Activated CD4-positive, alpha-beta T cell treated with anti-CD3 and anti-CD28 coated beads, Interleukin-2, amount 10 ng/mL, durations not matched to agents 24 days and 14 days (primary cell): ENCODE data around the gene PPHLN1. TPM values are rescaled to one million over a fixed set of nuclear protein-coding genes. Genes with fewer than 3 reads are reported as not detected.
"Not testable (repeated sequence)": the region's sequence is repeated elsewhere in the genome, so short reads cannot be mapped to it uniquely, and the experiment has no call there.

Experiments
- DNase-seq: peaks from one replicate; pipeline ENCODE4 v3.0.0; 2022
- H3K27ac Mint-ChIP-seq: one replicate; pipeline ENCODE4 v1.8.0; 2022; ENCODE audit warnings: mild to moderate bottlenecking, mixed read lengths
- H3K27me3 Mint-ChIP-seq: one replicate; pipeline ENCODE4 v1.8.0; 2022; ENCODE audit warnings: mixed read lengths
- H3K36me3 Mint-ChIP-seq: one replicate; pipeline ENCODE4 v1.8.0; 2022; ENCODE audit warnings: low read depth, mild to moderate bottlenecking, mixed read lengths
- H3K4me1 Mint-ChIP-seq: one replicate; pipeline ENCODE4 v1.8.0; 2021; ENCODE audit warnings: mixed read lengths
- H3K4me3 Mint-ChIP-seq: one replicate; pipeline ENCODE4 v1.8.0; 2022; ENCODE audit warnings: mild to moderate bottlenecking, moderate library complexity, mixed read lengths
- H3K9me3 Mint-ChIP-seq: one replicate; pipeline ENCODE4 v1.8.0; 2021; ENCODE audit warnings: mixed read lengths
- intact Hi-C: fragments of 100-400 bp; cut with micrococcal nuclease; formaldehyde crosslinking; loops from one replicate; pipeline ENCODE4 v1.15.1; 2023
- total RNA-seq: library from RNA; stranded (reverse); gene quantifications from 2 replicates; pipeline ENCODE4 v1.2.3, GENCODE V29; 2022

PPHLN1 gene
- total RNA-seq, 1 donor from 2014 or later = 92.3 TPM

GRCh38 chr12:42332301-42333285 is 6.6 kb downstream of the PPHLN1 start:
- H3K27me3 Mint-ChIP-seq = no peaks in the 10 kb centered on the region
- DNase-seq = peak; percentile 77
- intact Hi-C loops = loop anchor here (1.0 kb wide), 1 partner anchor 201 kb away; no protein-coding TSS in a partner anchor
- H3K36me3 Mint-ChIP-seq = peaks cover 19% of the 10 kb centered on the region
- H3K9me3 Mint-ChIP-seq = no peaks in the 10 kb centered on the region
- no peak overlapping the region for H3K27ac Mint-ChIP-seq
- H3K4me3 Mint-ChIP-seq = no peak overlapping the region
- peaks cover 31% of the 10 kb centered on the region for H3K4me1 Mint-ChIP-seq

GRCh38 chr12:42336286-42336685 is 10.3 kb downstream of the PPHLN1 start:
- no peak overlapping the region for H3K4me3 Mint-ChIP-seq
- peaks cover 24% of the 10 kb centered on the region for H3K36me3 Mint-ChIP-seq
- intact Hi-C loops = no loop called here
- peaks cover 22% of the 10 kb centered on the region for H3K4me1 Mint-ChIP-seq
- DNase-seq = no peak
- H3K27me3 Mint-ChIP-seq = no peaks in the 10 kb centered on the region
- no peak overlapping the region for H3K27ac Mint-ChIP-seq
- H3K9me3 Mint-ChIP-seq = no peaks in the 10 kb centered on the region

- Mint-ChIP-seq H3K36me3 (peaks cover 25% of the 10 kb centered on the region), H3K9me3 (no peaks in the 10 kb centered on the region), H3K4me3 (no peak overlapping the region), H3K27me3 (no peaks in the 10 kb centered on the region), H3K4me1 (peaks cover 16% of the 10 kb centered on the region), H3K27ac (no peak overlapping the region)
- no peak for DNase-seq
- intact Hi-C loops = no loop called here
These were observed 12.3 kb downstream of the PPHLN1 start for GRCh38 chr12:42338280-42338679.

GRCh38 chr12:42342028-42342427 is 16.1 kb downstream of the PPHLN1 start:
- no peak overlapping the region for H3K4me3 Mint-ChIP-seq
- no peaks in the 10 kb centered on the region for H3K27me3 Mint-ChIP-seq
- no peak overlapping the region for H3K27ac Mint-ChIP-seq
- no peak for DNase-seq
- H3K9me3 Mint-ChIP-seq = no peaks in the 10 kb centered on the region
- peaks cover 20% of the 10 kb centered on the region for H3K36me3 Mint-ChIP-seq
- intact Hi-C loops = no loop called here
- H3K4me1 Mint-ChIP-seq = peaks cover 9% of the 10 kb centered on the region

- Mint-ChIP-seq H3K9me3 (no peaks in the 10 kb centered on the region), H3K4me1 (peaks cover 2% of the 10 kb centered on the region), H3K4me3 (no peak overlapping the region), H3K27ac (no peak overlapping the region), H3K36me3 (peaks cover 12% of the 10 kb centered on the region), H3K27me3 (no peaks in the 10 kb centered on the region)
- intact Hi-C loops = no loop called here
- DNase-seq = no peak
These were observed 17.8 kb downstream of the PPHLN1 start for GRCh38 chr12:42343721-42344120.

- intact Hi-C loops = no loop called here
- DNase-seq = no peak
- Mint-ChIP-seq H3K27ac (no peak overlapping the region), H3K9me3 (no peaks in the 10 kb centered on the region), H3K4me3 (no peak overlapping the region), H3K36me3 (peaks cover 14% of the 10 kb centered on the region), H3K4me1 (no peaks in the 10 kb centered on the region), H3K27me3 (no peaks in the 10 kb centered on the region)
These were observed 20.5 kb downstream of the PPHLN1 start for GRCh38 chr12:42346403-42347002.

- peaks cover 19% of the 10 kb centered on the region for H3K36me3 Mint-ChIP-seq
- H3K27me3 Mint-ChIP-seq, H3K27ac Mint-ChIP-seq, intact Hi-C loops, H3K4me1 Mint-ChIP-seq, DNase-seq, H3K4me3 Mint-ChIP-seq, H3K9me3 Mint-ChIP-seq: not testable (repeated sequence)
These were observed 23.4 kb downstream of the PPHLN1 start for GRCh38 chr12:42349119-42350020.

- H3K4me3 Mint-ChIP-seq, intact Hi-C loops, H3K27me3 Mint-ChIP-seq, H3K4me1 Mint-ChIP-seq, DNase-seq, H3K9me3 Mint-ChIP-seq, H3K27ac Mint-ChIP-seq: not testable (repeated sequence)
- peaks cover 18% of the 10 kb centered on the region for H3K36me3 Mint-ChIP-seq
These were observed 24.0 kb downstream of the PPHLN1 start for GRCh38 chr12:42350021-42350407.

GRCh38 chr12:42356344-42356743 is 30.4 kb downstream of the PPHLN1 start:
- Mint-ChIP-seq H3K36me3 (peaks cover 35% of the 10 kb centered on the region), H3K27me3 (no peaks in the 10 kb centered on the region), H3K27ac (no peak overlapping the region), H3K9me3 (no peaks in the 10 kb centered on the region), H3K4me3 (no peak overlapping the region), H3K4me1 (peaks cover 11% of the 10 kb centered on the region)
- no peak for DNase-seq
- intact Hi-C loops = no loop called here

GRCh38 chr12:42360747-42361403 is 34.9 kb downstream of the PPHLN1 start:
- H3K36me3 Mint-ChIP-seq = peaks cover 35% of the 10 kb centered on the region
- H3K4me3 Mint-ChIP-seq = no peak overlapping the region
- H3K4me1 Mint-ChIP-seq = peaks cover 26% of the 10 kb centered on the region
- peaks cover 4% of the 10 kb centered on the region for H3K9me3 Mint-ChIP-seq
- no peaks in the 10 kb centered on the region for H3K27me3 Mint-ChIP-seq
- H3K27ac Mint-ChIP-seq = peak overlapping the region; percentile 23
- no peak for DNase-seq
- intact Hi-C loops = no loop called here

GRCh38 chr12:42361909-42362646 is 36.1 kb downstream of the PPHLN1 start:
- Mint-ChIP-seq H3K27me3 (no peaks in the 10 kb centered on the region), H3K4me3 (no peak overlapping the region), H3K9me3 (peaks cover 4% of the 10 kb centered on the region), H3K4me1 (peaks cover 26% of the 10 kb centered on the region), H3K36me3 (peaks cover 30% of the 10 kb centered on the region), H3K27ac (peak overlapping the region; percentile 80)
- intact Hi-C loops = no loop called here
- no peak for DNase-seq

- Mint-ChIP-seq H3K4me1 (peaks cover 26% of the 10 kb centered on the region), H3K4me3 (no peak overlapping the region), H3K27ac (peak overlapping the region; percentile 43), H3K27me3 (no peaks in the 10 kb centered on the region), H3K36me3 (peaks cover 26% of the 10 kb centered on the region), H3K9me3 (peaks cover 4% of the 10 kb centered on the region)
- DNase-seq = no peak
- intact Hi-C loops = no loop called here
These were observed 36.8 kb downstream of the PPHLN1 start for GRCh38 chr12:42362647-42363260.
